Neural progenitor cell (in vitro differentiated cells): ENCODE results near the gene ERP29. TPM values are rescaled to one million over a fixed set of nuclear protein-coding genes. Genes with fewer than 3 reads are reported as not detected.
A peak's percentile ranks its signal among the peaks of the same experiment; 100 is the strongest.
"Not testable (repeated sequence)": the region's sequence is repeated elsewhere in the genome, so short reads cannot be mapped to it uniquely, and the experiment has no call there.

Source experiments
- DNase-seq: peaks from one replicate; pipeline ENCODE4 v3.0.0-alpha.2; 2016; ENCODE audit warnings: low spot score
- H2AFZ ChIP-seq: fragments of 200-600 bp; sonication (generic); replicated peaks from 2 replicates; pipeline ENCODE4 v1.6.1; 2016; ENCODE audit warnings: antibody characterized with exemption
- H3F3A ChIP-seq: fragments of 200-600 bp; sonication (generic); 2 replicates; pipeline ENCODE4 v1.6.1; 2016; ENCODE audit warnings: antibody characterized with exemption, low read depth
- H3K27ac ChIP-seq: fragments of 200-600 bp; sonication (generic); 2 replicates; pipeline ENCODE4 v1.5.1; 2016; ENCODE audit warnings: mild to moderate bottlenecking
- H3K27me3 ChIP-seq: fragments of 200-600 bp; sonication (generic); 2 replicates; pipeline ENCODE4 v1.6.1; 2016; ENCODE audit warnings: mild to moderate bottlenecking, moderate library complexity
- H3K36me3 ChIP-seq: fragments of 200-600 bp; sonication (generic); 2 replicates; pipeline ENCODE4 v1.5.1; 2016
- H3K4me1 ChIP-seq: fragments of 200-600 bp; sonication (generic); 2 replicates; pipeline ENCODE4 v1.6.1; 2016; ENCODE audit warnings: mixed run types
- H3K4me2 ChIP-seq: fragments of 200-600 bp; sonication (generic); 2 replicates; pipeline ENCODE4 v1.6.1; 2016
- H3K4me3 ChIP-seq: fragments of 200-600 bp; sonication (generic); 2 replicates; pipeline ENCODE4 v1.5.1; 2016
- H3K79me2 ChIP-seq: fragments of 200-600 bp; sonication (generic); 2 replicates; pipeline ENCODE4 v1.6.1; 2016; ENCODE audit warnings: low read depth
- H3K9ac ChIP-seq: fragments of 200-600 bp; sonication (generic); 2 replicates; pipeline ENCODE4 v1.6.1; 2016
- H3K9me3 ChIP-seq: fragments of 200-600 bp; sonication (generic); 2 replicates; pipeline ENCODE4 v1.5.1; 2016; ENCODE audit warnings: low read depth
- H4K20me1 ChIP-seq: fragments of 200-600 bp; sonication (generic); 2 replicates; pipeline ENCODE4 v1.6.1; 2016; ENCODE audit warnings: low read depth
- H3K27ac Mint-ChIP-seq: 3 replicates; pipeline ENCODE4 v1.8.0; 2021; ENCODE audit warnings: mixed read lengths
- H3K27me3 Mint-ChIP-seq: 2 replicates; pipeline ENCODE4 v1.8.0; 2022; ENCODE audit warnings: low read depth, mild to moderate bottlenecking, inconsistent platforms, moderate library complexity, mixed read lengths; ENCODE audit not compliant: insufficient read depth
- H3K36me3 Mint-ChIP-seq: 3 replicates; pipeline ENCODE4 v1.8.0; 2021; ENCODE audit warnings: mixed read lengths
- H3K4me1 Mint-ChIP-seq: 3 replicates; pipeline ENCODE4 v1.8.0; 2021; ENCODE audit warnings: mixed read lengths
- H3K4me3 Mint-ChIP-seq: 3 replicates; pipeline ENCODE4 v1.8.0; 2021; ENCODE audit warnings: mild to moderate bottlenecking, moderate library complexity, mixed read lengths
- H3K9me3 Mint-ChIP-seq: 3 replicates; pipeline ENCODE4 v1.8.0; 2020; ENCODE audit warnings: mixed read lengths
- CTCF ChIP-seq: fragments of 200-600 bp; sonication (generic); IDR thresholded peaks from 2 replicates; pipeline ENCODE4 v1.5.1; 2017; ENCODE audit warnings: antibody characterized with exemption, mild to moderate bottlenecking
- EZH2 ChIP-seq: fragments of 200-600 bp; sonication (generic); IDR thresholded peaks from 2 replicates; pipeline ENCODE4 v1.6.1; 2017; ENCODE audit warnings: antibody characterized with exemption, mild to moderate bottlenecking, moderate library complexity
- EZH2phosphoT487 ChIP-seq: fragments of 200-600 bp; sonication (generic); IDR thresholded peaks from 2 replicates; pipeline ENCODE4 v1.6.1; 2017; ENCODE audit warnings: antibody characterized with exemption
- total RNA-seq: library from RNA; depleted of rRNA; stranded (reverse); fragments of >200 nt; gene quantifications from 2 replicates; pipeline ENCODE4 v1.2.3, GENCODE V29; 2015; ENCODE audit warnings: low replicate concordance

Gene ERP29
- total RNA-seq, 1 donor from 2014 or later = 95.0 TPM

GRCh38 chr12:112005419-112006395 is 7.5 kb upstream of the ERP29 start:
- Mint-ChIP-seq H3K4me3 (no peak overlapping the region), H3K27ac (no peak overlapping the region), H3K36me3 (peaks cover 5% of the 10 kb centered on the region), H3K4me1 (no peaks in the 10 kb centered on the region), H3K27me3 (no peaks in the 10 kb centered on the region), H3K9me3 (no peaks in the 10 kb centered on the region)
- no peak overlapping the region for H3K4me3 ChIP-seq
- H2AFZ ChIP-seq = peak overlapping the region; percentile 48
- no peaks in the 10 kb centered on the region for H3K27me3 ChIP-seq
- peaks cover under 1% of the 10 kb centered on the region for H3K79me2 ChIP-seq
- no peaks in the 10 kb centered on the region for H3K36me3 ChIP-seq
- no peak overlapping the region for H3K27ac ChIP-seq
- DNase-seq = peak; percentile 35
- H3K4me1 ChIP-seq = no peaks in the 10 kb centered on the region
- H3K9ac ChIP-seq = no peak overlapping the region
- TF ChIP-seq EZH2 (no peak), CTCF (no peak), EZH2phosphoT487 (no peak)
- H3K9me3 ChIP-seq = no peaks in the 10 kb centered on the region
- peaks cover 17% of the 10 kb centered on the region for H3F3A ChIP-seq
- no peaks in the 10 kb centered on the region for H4K20me1 ChIP-seq
- H3K4me2 ChIP-seq = peak overlapping the region; percentile 7

DNA sequence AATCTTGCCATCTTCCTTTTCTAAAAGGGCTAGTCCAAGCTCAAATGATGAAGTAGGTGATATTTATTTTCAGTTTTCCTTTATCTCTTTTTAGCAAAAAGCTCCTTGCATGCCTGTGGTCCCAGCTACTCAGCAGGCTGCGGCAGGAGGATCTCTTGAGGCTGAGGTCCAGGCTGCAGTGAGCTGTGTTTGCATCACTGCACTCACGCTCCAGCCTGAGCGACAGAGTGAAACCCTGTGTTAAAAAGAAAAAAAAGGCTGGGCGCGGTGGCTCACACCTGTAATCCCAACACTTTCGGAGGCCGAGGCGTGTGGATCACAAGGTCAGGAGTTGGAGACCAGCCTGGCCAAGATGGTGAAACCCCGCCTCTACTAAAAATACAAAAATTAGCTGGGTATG is 5.3 kb upstream of the ERP29 start:
- Histone ChIP-seq H3F3A (peaks cover 27% of the 10 kb centered on the region), H3K4me2 (no peak overlapping the region), H3K27me3 (no peaks in the 10 kb centered on the region), H4K20me1 (no peaks in the 10 kb centered on the region), H3K4me1 (peaks cover 10% of the 10 kb centered on the region), H3K4me3 (no peak overlapping the region), H3K27ac (no peak overlapping the region), H3K9me3 (no peaks in the 10 kb centered on the region), H2AFZ (no peak overlapping the region), H3K36me3 (no peaks in the 10 kb centered on the region), H3K79me2 (peaks cover 21% of the 10 kb centered on the region), H3K9ac (no peak overlapping the region)
- no peak for DNase-seq
- Mint-ChIP-seq H3K36me3 (peaks cover 11% of the 10 kb centered on the region), H3K4me1 (peaks cover 15% of the 10 kb centered on the region), H3K27ac (no peak overlapping the region), H3K9me3 (no peaks in the 10 kb centered on the region), H3K27me3 (no peaks in the 10 kb centered on the region), H3K4me3 (no peak overlapping the region)
- TF ChIP-seq CTCF (no peak), EZH2phosphoT487 (no peak), EZH2 (no peak)

DNA sequence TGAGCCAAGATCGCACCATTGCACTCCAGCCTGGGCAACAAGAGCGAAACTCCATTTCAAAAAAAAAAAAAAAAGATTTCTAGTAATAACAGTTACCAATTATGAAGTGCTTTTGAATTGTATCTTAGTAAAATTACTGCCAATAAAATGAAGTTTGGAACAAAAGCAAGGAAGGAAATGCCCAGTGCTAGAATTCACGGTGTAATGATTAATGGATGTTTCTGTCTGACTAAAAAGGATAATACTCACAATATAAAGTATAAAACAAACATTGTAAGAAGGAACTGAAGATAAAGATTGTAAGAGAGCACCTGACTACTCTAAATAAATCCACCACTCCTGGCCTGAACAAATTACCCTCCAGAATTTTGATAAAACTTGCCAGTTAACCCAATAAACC is 4.3 kb upstream of the ERP29 start:
- peaks cover 10% of the 10 kb centered on the region for H3K4me1 ChIP-seq
- H4K20me1 ChIP-seq = no peaks in the 10 kb centered on the region
- H3K9ac ChIP-seq = no peak overlapping the region
- H3K4me2 ChIP-seq = no peak overlapping the region
- peaks cover 8% of the 10 kb centered on the region for H3K36me3 Mint-ChIP-seq
- H3K27ac Mint-ChIP-seq = no peak overlapping the region
- no peaks in the 10 kb centered on the region for H3K36me3 ChIP-seq
- DNase-seq = no peak
- no peak for TF ChIP-seq EZH2
- H3K27me3 ChIP-seq = no peaks in the 10 kb centered on the region
- peaks cover 15% of the 10 kb centered on the region for H3K4me1 Mint-ChIP-seq
- peaks cover 28% of the 10 kb centered on the region for H3K79me2 ChIP-seq
- no peaks in the 10 kb centered on the region for H3K9me3 ChIP-seq
- H3F3A ChIP-seq = peaks cover 33% of the 10 kb centered on the region
- no peak overlapping the region for H3K27ac ChIP-seq
- no peak overlapping the region for H2AFZ ChIP-seq
- H3K4me3 ChIP-seq = no peak overlapping the region
- H3K4me3 Mint-ChIP-seq = no peak overlapping the region
- no peaks in the 10 kb centered on the region for H3K9me3 Mint-ChIP-seq
- H3K27me3 Mint-ChIP-seq = no peaks in the 10 kb centered on the region

- H3K4me3 ChIP-seq, H3K27me3 ChIP-seq, H3K36me3 ChIP-seq, H3K9ac ChIP-seq, H3K27ac Mint-ChIP-seq, H3K4me2 ChIP-seq, DNase-seq, H4K20me1 ChIP-seq, H3K27ac ChIP-seq, H3K9me3 Mint-ChIP-seq, H3K9me3 ChIP-seq, H3K4me3 Mint-ChIP-seq, H2AFZ ChIP-seq, H3K27me3 Mint-ChIP-seq: not testable (repeated sequence)
- Mint-ChIP-seq H3K4me1 (peaks cover 21% of the 10 kb centered on the region), H3K36me3 (peaks cover 13% of the 10 kb centered on the region)
- Histone ChIP-seq H3K79me2 (peaks cover 34% of the 10 kb centered on the region), H3K4me1 (peaks cover 14% of the 10 kb centered on the region), H3F3A (peaks cover 34% of the 10 kb centered on the region)
Measured at GRCh38 chr12:112009596-112009995, 3.6 kb upstream of the ERP29 start.
